ENCODE measurements around the gene FAM83D. TPM values are rescaled to one million over a fixed set of nuclear protein-coding genes. Genes with fewer than 3 reads are reported as not detected.
A peak's percentile ranks its signal among the peaks of the same experiment; 100 is the strongest.
"Not testable (repeated sequence)": the region's sequence is repeated elsewhere in the genome, so short reads cannot be mapped to it uniquely, and the experiment has no call there.

FAM83D gene
- total RNA-seq, 1 experiment from 2014 or later, result 148 TPM

GRCh38 chr20:38935285-38935684 lies 9.1 kb downstream of the FAM83D start:
- DNase-seq (ENCODE audit: low read depth), result peak; percentile 34

GRCh38 chr20:38935967-38936407 lies 9.8 kb downstream of the FAM83D start:
- DNase-seq (ENCODE audit: low read depth), result peak; percentile 15

GRCh38 chr20:38937000-38937399 lies 10.8 kb downstream of the FAM83D start:
- DNase-seq (ENCODE audit: low read depth), result no peak

GRCh38 chr20:38937978-38938473 lies 11.8 kb downstream of the FAM83D start:
- no peak for DNase-seq (ENCODE audit: low read depth)

- no peak for DNase-seq (ENCODE audit: low read depth)
Measured at GRCh38 chr20:38939686-38940085, 13.5 kb downstream of the FAM83D start.

GRCh38 chr20:38940644-38941043 lies 14.4 kb downstream of the FAM83D start:
- no peak for DNase-seq (ENCODE audit: low read depth)

- DNase-seq (ENCODE audit: low read depth), result no peak
Measured at GRCh38 chr20:38941726-38942389, 15.6 kb downstream of the FAM83D start.

GRCh38 chr20:38945012-38945411 lies 18.8 kb downstream of the FAM83D start:
- no peak for DNase-seq (ENCODE audit: low read depth)

- DNase-seq (ENCODE audit: low read depth), result no peak
Measured at GRCh38 chr20:38946836-38947235, 20.6 kb downstream of the FAM83D start.

- DNase-seq (ENCODE audit: low read depth), result no peak
Measured at GRCh38 chr20:38947931-38948362, 21.7 kb downstream of the FAM83D start.

- no peak for DNase-seq (ENCODE audit: low read depth)
Measured at GRCh38 chr20:38950254-38950653, 24.0 kb downstream of the FAM83D start.

- no peak for DNase-seq (ENCODE audit: low read depth)
Measured at GRCh38 chr20:38951611-38952010, 25.4 kb downstream of the FAM83D start.

- DNase-seq (ENCODE audit: low read depth), result no peak
Measured at GRCh38 chr20:38952153-38952552, 25.9 kb downstream of the FAM83D start.

GRCh38 chr20:38953630-38954340 lies 27.6 kb downstream of the FAM83D start:
- no peak for DNase-seq (ENCODE audit: low read depth)

- no peak for DNase-seq (ENCODE audit: low read depth)
Measured at GRCh38 chr20:38957235-38957876, 31.1 kb downstream of the FAM83D start.

GRCh38 chr20:38957915-38958485 lies 31.8 kb downstream of the FAM83D start:
- DNase-seq (ENCODE audit: low read depth), result no peak

GRCh38 chr20:38960187-38960687 lies 34.0 kb downstream of the FAM83D start:
- not testable (repeated sequence) for DNase-seq (ENCODE audit: low read depth)

- peak; percentile 17 for DNase-seq (ENCODE audit: low read depth)
Measured at GRCh38 chr20:38961530-38962043, 35.4 kb downstream of the FAM83D start.

- DNase-seq (ENCODE audit: low read depth), result peak; percentile 97
Measured at GRCh38 chr20:38962044-38962927, 36.1 kb downstream of the FAM83D start, which contains the start of gene DHX35. Gene DHX35 (plus strand): TSS chr20:38962344. CDS start chr20:38962368, 24 bp downstream.

- no peak for DNase-seq (ENCODE audit: low read depth)
Measured at GRCh38 chr20:38962928-38963401, 36.7 kb downstream of the FAM83D start.
